Nephron (organoid): ENCODE data around the gene ATP6V1E1.
"Not testable (repeated sequence)": the region's sequence is repeated elsewhere in the genome, so short reads cannot be mapped to it uniquely, and the experiment has no call there.

Source experiments
- H3K27ac Mint-ChIP-seq, 3 experiments: 2 replicates each; pipeline ENCODE4 v1.8.0; 2020; ENCODE audit warnings: mixed read lengths in 3 of 3, mild to moderate bottlenecking in 2 of 3, moderate library complexity in 1 of 3
- H3K27me3 Mint-ChIP-seq: 2 replicates; pipeline ENCODE4 v1.8.0; 2021; ENCODE audit warnings: low read depth, mild to moderate bottlenecking, moderate library complexity, mixed read lengths
- H3K36me3 Mint-ChIP-seq: 2 replicates; pipeline ENCODE4 v1.8.0; 2020; ENCODE audit warnings: low read depth, mixed read lengths
- H3K4me1 Mint-ChIP-seq: 2 replicates; pipeline ENCODE4 v1.8.0; 2020; ENCODE audit warnings: mixed read lengths
- H3K4me3 Mint-ChIP-seq, 3 experiments: 2 replicates each; pipeline ENCODE4 v1.8.0; 2020; ENCODE audit warnings: mild to moderate bottlenecking in 3 of 3, mixed read lengths in 3 of 3, moderate library complexity in 2 of 3
- H3K9me3 Mint-ChIP-seq: 2 replicates; pipeline ENCODE4 v1.8.0; 2020; ENCODE audit warnings: mixed read lengths
- TF ChIP-seq, protein P1 (sequence below), 3 experiments: fragments of 200-600 bp; sonication (generic); IDR thresholded peaks; one replicate each; pipeline ENCODE4 v1.5.0; 2021; ENCODE audit warnings: antibody characterized with exemption in 3 of 3; ENCODE audit not compliant: unreplicated experiment in 3 of 3

ATP6V1E1 gene

GRCh38 chr22:17637490-17638181 is 9.1 kb upstream of the ATP6V1E1 start:
- TF ChIP-seq, protein P1, sequence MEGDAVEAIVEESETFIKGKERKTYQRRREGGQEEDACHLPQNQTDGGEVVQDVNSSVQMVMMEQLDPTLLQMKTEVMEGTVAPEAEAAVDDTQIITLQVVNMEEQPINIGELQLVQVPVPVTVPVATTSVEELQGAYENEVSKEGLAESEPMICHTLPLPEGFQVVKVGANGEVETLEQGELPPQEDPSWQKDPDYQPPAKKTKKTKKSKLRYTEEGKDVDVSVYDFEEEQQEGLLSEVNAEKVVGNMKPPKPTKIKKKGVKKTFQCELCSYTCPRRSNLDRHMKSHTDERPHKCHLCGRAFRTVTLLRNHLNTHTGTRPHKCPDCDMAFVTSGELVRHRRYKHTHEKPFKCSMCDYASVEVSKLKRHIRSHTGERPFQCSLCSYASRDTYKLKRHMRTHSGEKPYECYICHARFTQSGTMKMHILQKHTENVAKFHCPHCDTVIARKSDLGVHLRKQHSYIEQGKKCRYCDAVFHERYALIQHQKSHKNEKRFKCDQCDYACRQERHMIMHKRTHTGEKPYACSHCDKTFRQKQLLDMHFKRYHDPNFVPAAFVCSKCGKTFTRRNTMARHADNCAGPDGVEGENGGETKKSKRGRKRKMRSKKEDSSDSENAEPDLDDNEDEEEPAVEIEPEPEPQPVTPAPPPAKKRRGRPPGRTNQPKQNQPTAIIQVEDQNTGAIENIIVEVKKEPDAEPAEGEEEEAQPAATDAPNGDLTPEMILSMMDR (IDR thresholded peaks at IDR 0.05; ENCODE audit: unreplicated experiment in 3 of 3) = no peak
- Mint-ChIP-seq H3K9me3 (no peaks in the 10 kb centered on the region), H3K27ac (peak overlapping the region; percentile 98 to 99 (median 98)), H3K27me3 (no peaks in the 10 kb centered on the region), H3K4me3 (peak overlapping the region; percentile 84 to 98 (median 89)), H3K4me1 (peaks cover 23% of the 10 kb centered on the region), H3K36me3 (peaks cover 12% of the 10 kb centered on the region)

DNA sequence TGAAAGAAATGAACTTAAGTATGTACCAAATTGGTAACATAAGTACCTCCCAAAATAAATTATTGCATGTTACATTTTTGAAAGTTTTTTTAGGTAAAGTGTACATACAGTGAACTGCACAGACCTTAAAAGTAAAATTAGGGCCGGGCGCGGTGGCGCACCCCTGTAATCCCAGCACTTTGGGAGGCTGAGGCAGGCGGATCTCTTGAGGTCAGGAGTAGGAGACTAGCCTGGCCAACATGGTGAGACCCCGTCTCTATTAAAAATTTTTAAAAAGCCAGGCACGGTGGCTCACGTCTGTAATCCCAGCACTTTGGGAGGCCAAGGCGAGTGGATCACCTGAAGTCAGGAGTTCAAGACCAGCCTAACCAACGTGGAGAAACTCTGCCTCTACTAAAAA is 8.3 kb upstream of the ATP6V1E1 start:
- not testable (repeated sequence) for H3K4me3 Mint-ChIP-seq, H3K9me3 Mint-ChIP-seq, H3K27ac Mint-ChIP-seq, H3K27me3 Mint-ChIP-seq, H3K36me3 Mint-ChIP-seq
- peaks cover 23% of the 10 kb centered on the region for H3K4me1 Mint-ChIP-seq

DNA sequence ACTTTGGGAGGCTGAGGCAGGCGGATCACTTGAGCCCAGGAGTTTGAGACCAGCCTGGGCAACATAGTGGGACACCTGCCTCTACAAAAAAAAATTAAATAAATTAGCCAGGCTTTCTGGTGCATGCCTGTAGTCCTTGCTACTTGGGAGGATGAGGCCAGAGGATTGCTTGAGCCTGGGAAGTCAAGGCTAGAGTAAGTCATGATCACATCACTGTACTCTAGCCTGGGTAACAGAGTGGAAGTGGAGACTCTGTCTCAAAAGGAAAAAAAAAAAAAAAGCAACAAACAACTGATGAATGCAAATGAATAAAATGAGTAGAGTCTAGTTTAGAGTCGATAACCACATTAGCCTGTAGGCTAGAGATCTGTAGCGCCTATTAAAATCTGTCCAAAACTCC is 6.1 kb upstream of the ATP6V1E1 start:
- H3K4me3 Mint-ChIP-seq = peak overlapping the region in 1 of 3 experiments; percentile 27
- TF ChIP-seq, protein P1 (IDR thresholded peaks at IDR 0.05; ENCODE audit: unreplicated experiment in 3 of 3) = no peak
- peak overlapping the region in 1 of 3 experiments; percentile 97 for H3K27ac Mint-ChIP-seq
- H3K36me3 Mint-ChIP-seq = no peaks in the 10 kb centered on the region
- H3K9me3 Mint-ChIP-seq = no peaks in the 10 kb centered on the region
- no peaks in the 10 kb centered on the region for H3K27me3 Mint-ChIP-seq
- H3K4me1 Mint-ChIP-seq = peaks cover 33% of the 10 kb centered on the region

DNA sequence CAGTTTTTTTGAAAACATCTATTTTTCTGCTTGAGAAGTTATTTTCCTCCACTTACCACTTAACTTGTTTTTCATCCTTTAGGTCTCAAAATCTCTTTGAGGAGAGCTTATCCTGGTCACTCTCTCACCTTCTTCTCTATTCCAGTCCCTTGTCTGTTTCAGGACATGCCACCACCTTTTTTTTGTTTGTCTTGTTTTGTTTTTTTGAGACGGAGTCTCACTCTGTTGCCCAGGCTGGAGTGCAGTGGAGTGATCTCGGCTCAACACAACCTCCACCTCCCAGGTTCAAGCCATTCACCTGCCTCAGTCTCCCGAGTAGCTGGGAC is 5.4 kb upstream of the ATP6V1E1 start:
- TF ChIP-seq, protein P1 (IDR thresholded peaks at IDR 0.05; ENCODE audit: unreplicated experiment in 3 of 3) = no peak
- Mint-ChIP-seq H3K36me3 (no peaks in the 10 kb centered on the region), H3K27me3 (no peaks in the 10 kb centered on the region), H3K27ac (peak overlapping the region; percentile 68 to 99 (median 97)), H3K4me3 (peak overlapping the region in 2 of 3 experiments; percentile 22 to 55), H3K9me3 (no peaks in the 10 kb centered on the region), H3K4me1 (peaks cover 34% of the 10 kb centered on the region)

GRCh38 chr22:17633217-17633997 is 4.9 kb upstream of the ATP6V1E1 start:
- peak overlapping the region in 2 of 3 experiments; percentile 54 to 74 for H3K4me3 Mint-ChIP-seq
- no peaks in the 10 kb centered on the region for H3K9me3 Mint-ChIP-seq
- no peaks in the 10 kb centered on the region for H3K27me3 Mint-ChIP-seq
- TF ChIP-seq, protein P1 (IDR thresholded peaks at IDR 0.05; ENCODE audit: unreplicated experiment in 3 of 3) = no peak
- H3K4me1 Mint-ChIP-seq = peaks cover 38% of the 10 kb centered on the region
- H3K36me3 Mint-ChIP-seq = no peaks in the 10 kb centered on the region
- H3K27ac Mint-ChIP-seq = peak overlapping the region; percentile 68 to 99 (median 97)

- peak overlapping the region; percentile 52 to 73 (median 69) for H3K4me3 Mint-ChIP-seq
- H3K9me3 Mint-ChIP-seq = no peaks in the 10 kb centered on the region
- no peaks in the 10 kb centered on the region for H3K27me3 Mint-ChIP-seq
- TF ChIP-seq, protein P1 (IDR thresholded peaks at IDR 0.05; ENCODE audit: unreplicated experiment in 3 of 3) = no peak
- H3K36me3 Mint-ChIP-seq = no peaks in the 10 kb centered on the region
- H3K27ac Mint-ChIP-seq = peak overlapping the region; percentile 37 to 83 (median 48)
- peaks cover 32% of the 10 kb centered on the region for H3K4me1 Mint-ChIP-seq
Observed at GRCh38 chr22:17631076-17631565, 2.6 kb upstream of the ATP6V1E1 start.
